GM21786 (cell line): ENCODE results near the gene NEDD9.

Source experiments
- ATAC-seq: cut with Tn5 transposase; IDR thresholded peaks from one replicate; pipeline ENCODE4 v1.9.1; 2021; ENCODE audit not compliant: unreplicated experiment

Gene NEDD9

GRCh38 chr6:11181478-11182136, 50.9 kb downstream of the NEDD9 start:
- ATAC-seq, result no peak

GRCh38 chr6:11179419-11180202, 52.9 kb downstream of the NEDD9 start:
- no peak for ATAC-seq

- no peak for ATAC-seq
Measured at GRCh38 chr6:11179088-11179418, 53.4 kb downstream of the NEDD9 start.

GRCh38 chr6:11177271-11177670, 55.2 kb downstream of the NEDD9 start:
- ATAC-seq, result no peak

- no peak for ATAC-seq
Measured at GRCh38 chr6:11174242-11174611, 58.2 kb downstream of the NEDD9 start.

- ATAC-seq, result no peak
Measured at GRCh38 chr6:11172501-11173327, 59.8 kb downstream of the NEDD9 start.

- no peak for ATAC-seq
Measured at GRCh38 chr6:11171952-11172351, 60.5 kb downstream of the NEDD9 start.

- ATAC-seq, result no peak
Measured at GRCh38 chr6:11168091-11168635, 64.3 kb downstream of the NEDD9 start.

- ATAC-seq, result no peak
Measured at GRCh38 chr6:11166948-11167347, 65.5 kb downstream of the NEDD9 start.

GRCh38 chr6:11164717-11165646, 67.5 kb downstream of the NEDD9 start:
- no peak for ATAC-seq

GRCh38 chr6:11163932-11164331, 68.5 kb downstream of the NEDD9 start:
- ATAC-seq, result no peak

- no peak for ATAC-seq
Measured at GRCh38 chr6:11162262-11162661, 70.2 kb downstream of the NEDD9 start.

- no peak for ATAC-seq
Measured at GRCh38 chr6:11161031-11161956, 71.2 kb downstream of the NEDD9 start.

- ATAC-seq, result no peak
Measured at GRCh38 chr6:11160199-11160598, 72.3 kb downstream of the NEDD9 start.

GRCh38 chr6:11155589-11155988, 76.9 kb downstream of the NEDD9 start:
- no peak for ATAC-seq

GRCh38 chr6:11153447-11153846, 79.0 kb downstream of the NEDD9 start:
- no peak for ATAC-seq

GRCh38 chr6:11152581-11152980, 79.9 kb downstream of the NEDD9 start:
- no peak for ATAC-seq

GRCh38 chr6:11151488-11151887, 81.0 kb downstream of the NEDD9 start:
- no peak for ATAC-seq

GRCh38 chr6:11149551-11149950, 82.9 kb downstream of the NEDD9 start:
- ATAC-seq, result no peak
